Gastroesophageal sphincter (tissue), 4 donors: ENCODE measurements around the gene WARS2. TPM values are rescaled to one million over a fixed set of nuclear protein-coding genes. Genes with fewer than 3 reads are reported as not detected.

Source experiments
- ATAC-seq: fragments of 150-250 bp; one replicate; pipeline ENCODE4 v1.9.1; 2016; ENCODE audit warnings: mild to moderate bottlenecking, moderate library complexity
- H3K27ac ChIP-seq, 4 donors: fragments of 200-600 bp; sonication (generic) in 3 of 4; 1 replicate in 3 of 4; 2 replicates in 1 of 4; pipeline ENCODE4 v1.5.1; 2016 to 2019
- H3K27me3 ChIP-seq: fragments of 200-600 bp; sonication (generic); one replicate; pipeline ENCODE4 v1.5.1; 2019
- H3K36me3 ChIP-seq, 2 donors: fragments of 200-600 bp; sonication (generic); one replicate each; pipeline ENCODE4 v1.5.1; 2019; ENCODE audit warnings: control low read depth in 1 of 2
- H3K4me1 ChIP-seq, 3 donors: fragments of 200-600 bp; sonication (generic); 1 replicate in 2 of 3; 2 replicates in 1 of 3; pipeline ENCODE4 v1.5.1; 2016 to 2019; ENCODE audit warnings: control low read depth in 2 of 3
- H3K4me3 ChIP-seq, 2 donors: fragments of 200-600 bp; sonication (generic); one replicate each; pipeline ENCODE4 v1.5.1; 2019; ENCODE audit warnings: mild to moderate bottlenecking in 1 of 2, moderate library complexity in 1 of 2
- H3K9me3 ChIP-seq, 3 donors: fragments of 200-600 bp; sonication (generic); one replicate each; pipeline ENCODE4 v1.5.1; 2017 to 2019; ENCODE audit warnings: control low read depth in 2 of 3
- CTCF ChIP-seq, 4 experiments: fragments of 200-600 bp in 2 of 4; fragments of 450-650 bp in 2 of 4; sonication (generic) in 1 of 4; IDR thresholded peaks; one replicate each; pipeline ENCODE4 v1.5.1; 2017 to 2019; ENCODE audit warnings: antibody characterized with exemption in 4 of 4, mild to moderate bottlenecking in 2 of 4, moderate library complexity in 2 of 4
- EP300 ChIP-seq: sonication (generic); formaldehyde crosslinking; IDR thresholded peaks from one replicate; pipeline ENCODE4 v1.6.1; 2017; ENCODE audit warnings: antibody characterized with exemption, mild to moderate bottlenecking
- POLR2A ChIP-seq, 2 donors: fragments of 450-650 bp; IDR thresholded peaks; one replicate each; pipeline ENCODE4 v1.6.1; 2017; ENCODE audit warnings: antibody characterized with exemption in 2 of 2, mild to moderate bottlenecking in 2 of 2, moderate library complexity in 1 of 2
- POLR2AphosphoS5 ChIP-seq: sonication (generic); formaldehyde crosslinking; IDR thresholded peaks from one replicate; pipeline ENCODE4 v1.6.1; 2017; ENCODE audit warnings: antibody characterized with exemption
- WGBS, 2 donors: methylation state at CpG; one replicate each; pipeline ENCODE4 v1.1.5; 2018; ENCODE audit warnings: low coverage in 1 of 2; 5-methylcytosine and 5-hydroxymethylcytosine counted together
- total RNA-seq, 4 donors: library from RNA; depleted of rRNA; stranded (reverse); fragments of >200 nt; gene quantifications; one replicate each; pipeline ENCODE4 v1.1.0, GENCODE V29; 2016

The WARS2 gene
- total RNA-seq, 4 donors from 2014 or later = 9.2 to 12.8 (median 11.7) TPM

DNA sequence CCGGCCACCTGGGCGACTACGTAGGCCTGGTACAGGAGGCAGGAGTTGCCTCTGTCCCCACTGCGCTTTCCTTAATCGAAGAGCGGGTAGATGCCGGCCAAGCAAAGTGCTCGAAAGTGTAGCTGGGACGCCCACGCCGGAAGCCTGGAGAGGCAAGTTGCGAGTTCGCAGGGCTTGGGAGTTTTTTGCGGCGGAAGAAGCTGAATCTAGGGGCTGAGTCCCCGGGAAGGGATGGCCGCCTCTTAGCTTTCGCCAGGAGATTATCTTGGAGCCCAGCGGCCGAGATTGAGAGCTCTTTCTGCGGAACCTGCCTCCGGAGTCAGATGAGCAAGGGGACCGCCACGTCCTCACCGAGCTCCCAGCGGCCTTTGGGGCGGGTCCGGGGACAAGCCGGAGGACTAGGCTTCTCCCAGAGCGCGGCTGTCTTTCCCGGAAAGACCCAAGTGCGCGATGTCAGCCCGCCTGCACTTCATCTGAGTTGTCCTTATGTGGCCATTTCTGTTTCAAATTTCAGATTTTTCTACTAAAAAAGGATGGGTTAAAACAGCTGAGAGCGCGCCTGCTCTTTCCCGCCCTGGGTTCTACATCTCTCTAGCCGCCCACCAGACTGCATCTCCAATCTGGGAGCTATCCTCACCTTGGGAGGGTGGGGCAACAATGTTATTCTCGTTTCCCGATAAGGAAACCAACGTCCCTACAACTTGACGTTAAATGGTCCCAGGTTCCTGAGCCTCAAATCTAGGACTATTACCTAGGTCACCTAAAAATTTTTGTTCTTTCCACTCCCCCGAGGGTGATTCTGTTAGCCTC is 139.9 kb downstream of the WARS2 start:
- Histone ChIP-seq H3K36me3 (no peaks in the 10 kb centered on the region), H3K4me3 (peak overlapping the region in 1 of 2 donors; percentile 19), H3K27me3 (peaks cover 100% of the 10 kb centered on the region), H3K4me1 (peaks cover 0 to 31% (median 18%) of the 10 kb centered on the region in 3 donors), H3K27ac (no peak overlapping the region), H3K9me3 (no peaks in the 10 kb centered on the region)
- TF ChIP-seq EP300 = no peak
- TF ChIP-seq POLR2AphosphoS5 = no peak
- no peak for TF ChIP-seq POLR2A (IDR thresholded peaks at IDR 0.05)
- TF ChIP-seq CTCF (IDR thresholded peaks at IDR 0.05) = no peak
- 4 to 7% methylated on average over 12 to 25 of the region's 44 CpGs for WGBS, 2 donors
- ATAC-seq = no peak

- WGBS, 2 donors = 8 to 28% methylated on average over 4 to 22 of the region's 27 CpGs
- Histone ChIP-seq H3K4me1 (peaks cover 0 to 31% (median 18%) of the 10 kb centered on the region in 3 donors), H3K27me3 (peaks cover 100% of the 10 kb centered on the region), H3K9me3 (no peaks in the 10 kb centered on the region), H3K36me3 (no peaks in the 10 kb centered on the region), H3K4me3 (no peak overlapping the region), H3K27ac (no peak overlapping the region)
- ATAC-seq = no peak
- TF ChIP-seq EP300 (no peak), POLR2A (IDR thresholded peaks at IDR 0.05) (no peak), CTCF (IDR thresholded peaks at IDR 0.05) (no peak), POLR2AphosphoS5 (no peak)
Observed at GRCh38 chr1:118999348-119000071, 140.9 kb downstream of the WARS2 start.

- 40 to 42% methylated on average over 1 to 2 of the region's 2 CpGs for WGBS, 2 donors
- Histone ChIP-seq H3K9me3 (no peaks in the 10 kb centered on the region), H3K36me3 (no peaks in the 10 kb centered on the region), H3K27ac (no peak overlapping the region), H3K4me1 (peaks cover 0 to 34% (median 18%) of the 10 kb centered on the region in 3 donors), H3K27me3 (peaks cover 100% of the 10 kb centered on the region), H3K4me3 (no peak overlapping the region)
- ATAC-seq = no peak
- TF ChIP-seq POLR2AphosphoS5 (no peak), POLR2A (IDR thresholded peaks at IDR 0.05) (no peak), CTCF (IDR thresholded peaks at IDR 0.05) (no peak), EP300 (no peak)
Observed at GRCh38 chr1:118998171-118998570, 142.3 kb downstream of the WARS2 start.

DNA sequence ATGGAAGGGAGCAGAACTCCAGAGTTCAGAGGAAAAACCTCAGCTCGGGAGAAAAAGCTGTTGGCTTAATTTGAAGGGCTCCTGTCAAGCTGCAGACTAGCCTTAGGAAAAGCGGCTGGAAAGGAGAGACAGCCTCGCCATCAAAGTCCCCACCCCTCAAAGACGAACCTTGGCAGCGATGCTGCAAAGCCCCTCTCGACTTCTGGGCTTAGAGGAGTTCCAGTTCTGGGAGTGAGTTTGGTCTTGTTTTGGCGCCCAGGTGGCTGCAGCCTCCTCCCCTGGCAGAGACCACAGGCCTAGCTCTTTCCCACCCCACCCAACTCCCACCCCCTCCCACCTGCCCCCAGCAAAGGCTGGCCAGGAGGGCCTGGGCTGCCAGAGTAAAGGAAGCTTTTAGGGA is 143.2 kb downstream of the WARS2 start:
- peaks cover 0 to 41% (median 17%) of the 10 kb centered on the region in 3 donors for H3K4me1 ChIP-seq
- H3K27me3 ChIP-seq = peaks cover 100% of the 10 kb centered on the region
- H3K27ac ChIP-seq = no peak overlapping the region
- no peak for TF ChIP-seq POLR2A (IDR thresholded peaks at IDR 0.05)
- no peak for TF ChIP-seq EP300
- no peak for TF ChIP-seq POLR2AphosphoS5
- TF ChIP-seq CTCF (IDR thresholded peaks at IDR 0.05) = no peak
- no peaks in the 10 kb centered on the region for H3K36me3 ChIP-seq
- H3K4me3 ChIP-seq = no peak overlapping the region
- 7 to 11% methylated on average over 3 to 5 of the region's 7 CpGs for WGBS, 2 donors
- no peak for ATAC-seq
- H3K9me3 ChIP-seq = no peaks in the 10 kb centered on the region
